ENCODE measurements around the gene ASB5.

ASB5 gene

GRCh38 chr4:176186671-176187395, 82.2 kb downstream of the ASB5 start:
- Mint-ChIP-seq H3K9me3 (no peaks in the 10 kb centered on the region), H3K36me3 (ENCODE audit: low read depth) (no peaks in the 10 kb centered on the region), H3K27ac (no peak overlapping the region), H3K27me3 (peaks cover 62% of the 10 kb centered on the region), H3K4me1 (ENCODE audit: low read depth) (peaks cover 24% of the 10 kb centered on the region), H3K4me3 (no peak overlapping the region)

- H3K4me1 Mint-ChIP-seq (ENCODE audit: low read depth), result peaks cover 24% of the 10 kb centered on the region
- H3K9me3 Mint-ChIP-seq, result no peaks in the 10 kb centered on the region
- no peak overlapping the region for H3K27ac Mint-ChIP-seq
- no peaks in the 10 kb centered on the region for H3K36me3 Mint-ChIP-seq (ENCODE audit: low read depth)
- no peak overlapping the region for H3K4me3 Mint-ChIP-seq
- peaks cover 55% of the 10 kb centered on the region for H3K27me3 Mint-ChIP-seq
These were observed 83.0 kb downstream of the ASB5 start for GRCh38 chr4:176186067-176186466.

GRCh38 chr4:176185051-176185450, 84.0 kb downstream of the ASB5 start:
- H3K27ac Mint-ChIP-seq, result no peak overlapping the region
- peaks cover 24% of the 10 kb centered on the region for H3K4me1 Mint-ChIP-seq (ENCODE audit: low read depth)
- H3K27me3 Mint-ChIP-seq, result peaks cover 47% of the 10 kb centered on the region
- H3K4me3 Mint-ChIP-seq, result no peak overlapping the region
- no peaks in the 10 kb centered on the region for H3K9me3 Mint-ChIP-seq
- no peaks in the 10 kb centered on the region for H3K36me3 Mint-ChIP-seq (ENCODE audit: low read depth)

Measured in stimulated activated naive CD8-positive, alpha-beta T cell treated with anti-CD3 and anti-CD28 coated beads, Interleukin-15, Interleukin-2, amounts not matched to agents 100 ng/mL and 50 ng/mL, for 24 hours (primary cell).